HFF-Myc (cell line): ENCODE data around the gene CDYL2.

Experiments
- DNase-seq: peaks from one replicate; pipeline ENCODE4 v3.0.0-alpha.2; 2011; ENCODE audit warnings: low read depth; ENCODE audit errors: extremely low read depth
- H3K4me3 ChIP-seq: replicated peaks from 2 replicates; pipeline ENCODE4 v1.5.1; 2011; ENCODE audit warnings: low read depth, mild to moderate bottlenecking, control low read depth, low read length
- TF ChIP-seq, protein P1 (sequence below): IDR thresholded peaks from 2 replicates; pipeline ENCODE4 v1.5.1; 2012; ENCODE audit warnings: mild to moderate bottlenecking, low read depth, low read length, control low read depth; ENCODE audit errors: missing control alignments

The CDYL2 gene

DNA sequence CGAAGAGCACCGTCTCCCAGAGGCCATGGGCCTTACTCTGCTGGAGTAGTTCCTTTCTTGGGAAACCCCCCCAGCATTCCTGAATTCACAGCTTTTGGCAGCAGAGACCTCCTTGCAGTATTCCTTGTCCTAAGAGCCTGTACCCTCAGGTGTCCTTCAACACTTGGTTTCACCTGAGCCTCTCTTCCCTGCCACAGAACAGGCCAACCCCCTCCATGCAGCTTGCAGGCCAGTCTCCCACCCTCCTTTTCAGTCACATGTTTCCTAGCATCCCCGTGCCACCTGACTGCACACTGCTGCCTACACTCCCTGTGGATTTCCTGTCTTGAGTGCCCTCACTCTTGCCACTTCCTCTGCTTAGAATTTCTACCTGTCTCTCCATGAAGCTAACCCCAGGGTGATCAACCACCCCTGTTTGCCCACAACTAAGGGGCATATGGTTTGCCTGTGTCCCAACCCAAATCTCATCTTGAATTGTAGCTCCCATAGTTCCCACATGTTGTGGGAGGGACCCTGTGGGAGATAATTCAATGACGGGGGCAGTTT is 198.1 kb downstream of the CDYL2 start:
- H3K4me3 ChIP-seq: no peak overlapping the region
- no peak for DNase-seq
- TF ChIP-seq, protein P1, sequence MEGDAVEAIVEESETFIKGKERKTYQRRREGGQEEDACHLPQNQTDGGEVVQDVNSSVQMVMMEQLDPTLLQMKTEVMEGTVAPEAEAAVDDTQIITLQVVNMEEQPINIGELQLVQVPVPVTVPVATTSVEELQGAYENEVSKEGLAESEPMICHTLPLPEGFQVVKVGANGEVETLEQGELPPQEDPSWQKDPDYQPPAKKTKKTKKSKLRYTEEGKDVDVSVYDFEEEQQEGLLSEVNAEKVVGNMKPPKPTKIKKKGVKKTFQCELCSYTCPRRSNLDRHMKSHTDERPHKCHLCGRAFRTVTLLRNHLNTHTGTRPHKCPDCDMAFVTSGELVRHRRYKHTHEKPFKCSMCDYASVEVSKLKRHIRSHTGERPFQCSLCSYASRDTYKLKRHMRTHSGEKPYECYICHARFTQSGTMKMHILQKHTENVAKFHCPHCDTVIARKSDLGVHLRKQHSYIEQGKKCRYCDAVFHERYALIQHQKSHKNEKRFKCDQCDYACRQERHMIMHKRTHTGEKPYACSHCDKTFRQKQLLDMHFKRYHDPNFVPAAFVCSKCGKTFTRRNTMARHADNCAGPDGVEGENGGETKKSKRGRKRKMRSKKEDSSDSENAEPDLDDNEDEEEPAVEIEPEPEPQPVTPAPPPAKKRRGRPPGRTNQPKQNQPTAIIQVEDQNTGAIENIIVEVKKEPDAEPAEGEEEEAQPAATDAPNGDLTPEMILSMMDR: no peak

DNA sequence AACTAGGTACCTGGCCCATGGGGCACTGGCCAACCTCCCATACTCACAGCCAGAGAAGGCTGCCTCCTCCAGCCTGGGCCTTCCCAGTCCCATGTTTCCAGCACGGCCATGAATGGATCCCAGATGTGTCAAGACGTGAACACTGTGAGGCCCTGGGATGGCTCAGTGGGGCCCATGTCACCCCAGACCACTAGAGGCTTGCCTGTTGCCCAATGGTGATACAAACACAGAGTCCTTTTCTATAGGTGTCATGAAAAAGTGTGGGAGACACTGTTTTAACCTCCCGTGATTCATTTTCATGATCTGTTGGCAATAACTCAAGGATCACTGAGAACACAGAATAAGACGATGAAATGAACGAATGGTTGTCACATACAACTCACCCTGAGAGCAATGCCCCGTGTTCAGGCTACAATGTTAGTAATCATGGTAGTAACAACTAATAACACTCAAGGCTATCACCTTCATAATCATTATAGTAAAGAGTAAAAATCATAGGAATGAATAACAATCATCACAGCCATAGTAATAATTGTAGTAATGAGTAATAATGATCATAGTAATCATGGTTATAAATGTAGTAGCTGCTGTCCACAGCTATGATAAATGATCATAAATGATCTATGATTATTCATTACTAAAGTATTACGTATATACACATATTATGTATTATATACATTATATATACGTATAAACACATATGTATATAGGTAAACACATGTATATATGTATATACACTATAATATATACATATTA is 199.6 kb downstream of the CDYL2 start:
- no peak for DNase-seq
- no peak overlapping the region for H3K4me3 ChIP-seq
- TF ChIP-seq, protein P1: no peak

DNA sequence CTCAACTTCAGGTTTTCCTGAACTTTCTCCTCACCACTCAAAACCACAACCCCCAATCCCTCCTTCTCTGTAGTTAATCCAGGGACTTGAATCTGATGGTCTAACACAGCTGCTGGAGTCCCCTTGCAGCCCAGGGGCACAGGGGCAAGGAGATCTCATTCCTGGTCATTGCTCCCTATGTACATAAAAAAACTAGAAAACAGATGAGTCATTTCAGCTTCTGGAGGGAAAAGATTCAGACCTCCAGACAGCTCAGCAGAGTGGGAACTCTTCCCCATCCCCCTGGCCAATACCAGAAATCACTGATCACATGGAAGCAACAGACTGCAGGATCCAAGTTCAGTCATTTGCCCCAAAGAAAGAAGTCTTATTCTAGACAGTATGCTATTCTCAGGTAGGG is 201.5 kb downstream of the CDYL2 start:
- no peak overlapping the region for H3K4me3 ChIP-seq
- no peak for DNase-seq
- TF ChIP-seq, protein P1: no peak

DNA sequence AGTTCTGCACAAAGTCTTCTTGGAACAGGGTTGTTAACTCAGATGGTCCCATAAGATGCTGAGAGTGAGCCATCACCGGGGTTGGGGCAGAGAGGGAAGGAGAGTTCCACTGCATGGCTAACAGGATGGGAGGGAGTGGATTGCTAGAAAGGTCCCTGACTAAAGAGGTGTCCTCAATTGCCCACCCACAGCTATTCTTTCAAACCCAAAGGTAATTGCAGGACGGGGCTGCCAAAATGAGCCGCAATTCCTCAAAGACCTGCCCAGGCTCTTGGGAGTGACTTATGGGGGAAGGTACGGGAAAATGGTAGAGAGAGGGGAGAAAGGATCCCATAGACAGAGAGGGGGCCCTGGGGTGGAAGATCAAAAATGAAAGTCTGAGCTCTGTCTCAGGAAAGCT is 203.2 kb downstream of the CDYL2 start:
- DNase-seq: no peak
- H3K4me3 ChIP-seq: no peak overlapping the region
- TF ChIP-seq, protein P1: no peak

DNA sequence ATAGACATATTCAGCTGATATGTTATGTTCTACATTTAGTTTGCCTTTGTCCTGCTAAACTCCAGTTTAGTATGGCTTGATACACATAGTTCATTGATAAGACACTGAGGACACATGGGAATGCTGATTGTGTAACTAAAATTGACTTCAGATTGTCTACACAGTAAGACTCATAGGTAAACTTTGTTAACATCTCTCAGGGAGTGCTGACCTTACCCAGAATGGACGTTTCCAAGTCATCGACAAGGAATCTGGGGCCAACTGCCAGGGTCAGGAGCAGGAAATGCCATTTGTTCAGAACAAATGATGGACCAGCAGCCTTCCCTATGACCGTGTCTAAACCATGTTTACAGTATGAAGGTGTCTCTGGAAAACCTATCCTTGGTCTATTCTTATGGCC is 204.9 kb downstream of the CDYL2 start:
- TF ChIP-seq, protein P1: no peak
- no peak overlapping the region for H3K4me3 ChIP-seq
- no peak for DNase-seq

DNA sequence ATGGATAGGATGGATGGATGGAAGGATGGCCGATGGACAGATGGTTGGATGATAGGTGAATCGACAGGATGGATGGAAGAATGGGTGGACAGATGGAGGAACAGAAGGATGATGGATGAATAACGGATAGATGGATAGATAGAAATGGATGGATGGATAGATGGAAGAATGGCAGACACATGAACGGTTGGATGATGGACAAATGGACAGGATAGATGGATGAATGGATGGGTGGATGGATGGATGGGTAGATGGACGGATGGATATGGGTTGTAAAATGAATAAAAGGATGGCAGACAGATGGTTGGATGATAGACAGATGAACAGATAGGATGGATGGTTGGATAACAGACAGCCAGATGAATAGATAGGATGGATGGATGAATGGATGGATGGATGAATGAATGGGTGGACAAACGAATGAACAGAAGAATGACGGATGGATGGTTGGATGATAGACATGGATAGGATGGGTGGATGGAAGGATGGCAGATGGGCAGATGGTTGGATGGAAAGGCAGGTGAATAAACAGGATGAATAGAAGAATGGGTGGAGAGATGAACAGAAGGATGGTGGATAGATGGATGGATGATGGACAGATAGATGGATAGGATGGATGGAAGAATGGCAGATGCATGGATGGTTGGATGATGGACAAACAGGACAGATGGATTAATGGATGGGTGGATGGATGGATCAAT is 207.7 kb downstream of the CDYL2 start:
- no peak for DNase-seq
- H3K4me3 ChIP-seq: no peak overlapping the region
- TF ChIP-seq, protein P1: no peak
